ENCODE data around the gene WSCD1. TPM values are rescaled to one million over a fixed set of nuclear protein-coding genes. Genes with fewer than 3 reads are reported as not detected.

Gene WSCD1
- polyA plus RNA-seq, 4 donors, result 5.2 to 14.6 (median 12.8) TPM

- no peak for DNase-seq (ENCODE audit: low read depth in 4 of 4, low spot score in 3 of 4)
These were observed 14.4 kb downstream of the WSCD1 start for GRCh38 chr17:6084311-6085161.

DNA sequence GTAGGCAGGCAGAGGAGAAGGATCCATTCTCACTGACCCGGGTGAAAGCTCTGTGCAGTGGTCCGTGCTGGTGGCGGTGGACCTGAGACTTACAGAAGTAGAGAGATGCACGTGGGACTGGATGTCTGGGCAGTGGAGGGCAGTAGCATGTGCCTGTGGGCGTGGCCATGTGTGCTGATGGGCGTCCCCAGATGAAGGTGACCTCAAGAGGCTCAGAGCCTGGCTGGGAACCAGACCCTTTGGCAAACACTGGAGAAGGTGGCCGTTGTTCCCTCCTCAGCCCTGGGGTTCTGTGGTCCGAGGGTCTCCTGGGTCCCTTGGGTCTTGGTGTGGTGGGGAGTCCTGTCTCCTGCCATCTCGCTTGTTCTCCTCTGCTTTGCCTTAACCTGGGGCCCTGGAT is 15.6 kb downstream of the WSCD1 start:
- no peak for DNase-seq (ENCODE audit: low read depth in 4 of 4, low spot score in 3 of 4)

GRCh38 chr17:6086603-6087400 is 16.6 kb downstream of the WSCD1 start:
- no peak for DNase-seq (ENCODE audit: low read depth in 4 of 4, low spot score in 3 of 4)

GRCh38 chr17:6088141-6088540 is 18.0 kb downstream of the WSCD1 start:
- no peak for DNase-seq (ENCODE audit: low read depth in 4 of 4, low spot score in 3 of 4)

GRCh38 chr17:6090253-6090652 is 20.1 kb downstream of the WSCD1 start:
- DNase-seq (ENCODE audit: low read depth in 4 of 4, low spot score in 3 of 4), result no peak

- no peak for DNase-seq (ENCODE audit: low read depth in 4 of 4, low spot score in 3 of 4)
These were observed 22.2 kb downstream of the WSCD1 start for GRCh38 chr17:6092182-6092902.

DNA sequence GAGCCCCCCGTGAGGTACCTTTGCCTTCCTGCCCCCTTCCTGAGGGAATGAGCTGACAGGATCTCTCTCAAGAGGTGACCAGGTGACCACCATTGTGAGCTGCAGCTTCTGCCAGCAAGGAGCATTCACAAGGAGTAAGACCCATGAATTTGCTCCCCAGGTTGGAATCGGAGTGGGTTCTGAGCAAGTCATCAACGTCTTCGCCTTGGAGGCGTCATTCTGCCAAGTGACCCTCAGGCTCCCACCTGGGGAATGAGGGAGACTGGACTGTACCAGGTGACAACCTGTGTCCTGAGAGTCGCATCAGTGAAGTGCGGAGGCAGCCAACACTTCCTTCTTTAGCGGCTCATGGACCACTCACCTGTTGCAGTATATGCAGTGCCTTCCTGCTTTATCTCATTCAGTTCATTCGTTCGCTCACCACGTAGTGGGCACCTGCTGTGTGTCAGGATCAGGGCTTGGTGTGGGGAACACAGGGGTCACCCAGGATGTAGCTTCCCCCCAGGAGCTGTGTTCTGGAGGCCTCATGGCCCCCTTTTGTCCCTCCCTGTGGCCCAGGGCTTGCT is 22.8 kb downstream of the WSCD1 start:
- no peak for DNase-seq (ENCODE audit: low read depth in 4 of 4, low spot score in 3 of 4)

- no peak for DNase-seq (ENCODE audit: low read depth in 4 of 4, low spot score in 3 of 4)
These were observed 24.3 kb downstream of the WSCD1 start for GRCh38 chr17:6094453-6094852.

GRCh38 chr17:6094926-6095325 is 24.7 kb downstream of the WSCD1 start:
- DNase-seq (ENCODE audit: low read depth in 4 of 4, low spot score in 3 of 4), result no peak

DNA sequence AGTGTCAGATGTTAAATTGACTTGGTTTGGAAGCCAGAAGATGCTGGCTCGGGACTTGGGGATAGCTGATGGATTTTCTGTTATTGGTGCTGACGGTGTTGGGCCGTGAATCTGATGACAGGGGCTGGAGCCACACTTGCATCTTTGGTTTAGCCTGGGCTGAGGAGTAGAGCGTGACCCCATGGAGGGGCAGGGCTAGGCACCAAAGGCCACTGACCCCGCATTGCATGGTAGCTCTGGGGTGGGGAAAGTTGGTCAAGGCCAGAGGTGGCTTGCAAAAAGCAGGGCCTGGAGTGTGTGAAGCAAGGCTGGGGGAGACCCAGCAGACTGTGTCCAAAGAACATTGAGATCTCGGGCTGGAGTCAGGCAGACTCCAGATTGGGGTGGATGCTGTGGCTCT is 25.3 kb downstream of the WSCD1 start:
- no peak for DNase-seq (ENCODE audit: low read depth in 4 of 4, low spot score in 3 of 4)

DNA sequence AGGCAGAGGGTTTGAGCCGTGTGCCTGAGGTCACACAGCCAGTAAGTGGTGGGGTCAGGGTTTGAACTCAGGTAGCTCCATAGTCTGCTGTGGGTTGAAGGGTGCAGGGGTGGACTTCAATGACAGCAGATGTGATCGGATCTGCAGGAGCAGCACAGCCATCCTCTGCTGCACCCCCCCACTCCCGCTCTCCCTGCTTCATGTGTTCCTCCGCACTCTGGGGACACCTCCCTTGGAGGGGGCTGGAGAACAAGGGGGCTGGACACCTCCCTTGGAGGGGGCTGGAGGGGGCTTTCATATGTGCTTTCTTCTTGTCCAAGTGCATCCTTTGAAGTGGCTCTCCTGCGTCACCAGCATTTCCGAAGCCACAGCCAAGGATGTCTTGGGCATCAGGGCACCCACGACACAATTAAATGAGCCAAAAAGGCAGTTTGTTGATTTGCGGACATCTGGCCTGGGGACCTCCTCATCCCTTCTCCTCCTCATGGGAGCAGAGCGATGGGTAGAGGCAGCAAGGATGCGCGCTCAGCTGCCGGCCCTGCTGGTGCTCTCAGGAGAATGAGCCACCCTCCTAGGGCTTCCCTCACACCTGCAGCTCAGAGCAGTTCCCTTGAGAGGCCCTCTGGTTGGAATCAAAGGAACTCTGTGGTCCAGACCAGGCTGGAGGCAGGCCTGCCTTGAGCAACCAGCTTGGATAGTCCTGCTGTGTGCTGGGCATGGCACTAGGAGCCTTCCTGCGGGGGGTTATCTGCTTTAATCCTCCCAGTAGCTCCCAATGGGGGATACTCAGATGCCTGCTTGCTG is 26.2 kb downstream of the WSCD1 start:
- no peak for DNase-seq (ENCODE audit: low read depth in 4 of 4, low spot score in 3 of 4)

- no peak for DNase-seq (ENCODE audit: low read depth in 4 of 4, low spot score in 3 of 4)
These were observed 26.8 kb downstream of the WSCD1 start for GRCh38 chr17:6097005-6097279.

DNA sequence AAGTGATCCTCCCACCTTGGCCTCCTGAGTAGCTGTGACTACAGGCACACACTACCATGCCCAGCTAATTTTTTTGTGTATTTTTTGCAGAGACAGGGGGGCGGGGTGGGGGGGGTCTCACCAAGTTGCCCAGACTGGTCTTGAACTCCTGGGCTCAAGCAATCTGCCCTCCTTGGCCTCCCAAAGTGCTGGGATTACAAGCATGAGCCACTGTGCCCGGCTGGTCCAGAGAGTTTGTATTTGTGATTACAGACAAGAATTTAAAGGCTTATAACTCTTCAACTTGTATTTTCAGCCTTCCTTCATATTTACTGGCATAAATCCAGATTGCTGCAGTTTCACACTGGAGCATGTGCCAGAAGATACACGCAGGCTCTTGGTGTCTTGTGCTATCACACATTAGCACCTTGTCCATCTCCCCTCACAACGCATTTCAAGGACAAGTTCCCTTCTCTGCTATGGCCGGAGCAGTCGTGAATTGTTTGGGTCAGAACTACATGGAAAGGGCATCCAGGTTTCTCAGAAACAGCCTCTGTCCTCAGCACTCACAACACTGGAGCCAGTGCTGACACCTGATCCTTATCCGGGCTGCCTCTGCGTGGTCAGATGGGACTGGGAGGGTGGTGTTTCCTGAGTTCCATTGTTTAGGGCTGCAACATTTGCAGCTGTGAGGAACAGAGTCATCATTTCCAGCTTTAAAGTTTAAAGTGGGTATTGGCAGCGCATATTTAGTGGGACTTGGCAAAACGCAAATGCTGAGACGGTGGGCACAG is 28.1 kb downstream of the WSCD1 start:
- DNase-seq (ENCODE audit: low read depth in 4 of 4, low spot score in 3 of 4), result peak in 2 of 4 donors; percentile 10 to 21

DNA sequence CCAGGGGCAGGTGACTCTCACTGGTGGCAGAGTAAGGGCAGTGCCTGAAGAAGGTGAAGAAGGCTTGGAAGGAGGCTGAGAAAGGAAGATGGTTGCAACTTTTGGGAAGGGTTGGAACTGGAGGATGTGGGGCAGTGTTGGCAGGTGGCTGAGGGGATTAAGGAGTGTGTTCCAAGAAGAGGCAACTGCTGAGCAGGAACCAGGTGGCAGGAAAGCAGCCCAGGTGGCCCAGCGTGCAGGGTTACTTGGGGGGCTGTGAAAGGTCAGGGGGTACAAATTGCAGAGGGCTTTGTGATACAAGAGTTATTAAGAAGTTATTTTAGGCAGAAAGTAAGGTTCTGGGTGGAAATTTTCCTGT is 28.6 kb downstream of the WSCD1 start:
- DNase-seq (ENCODE audit: low read depth in 4 of 4, low spot score in 3 of 4), result no peak

GRCh38 chr17:6099492-6099891 is 29.3 kb downstream of the WSCD1 start:
- no peak for DNase-seq (ENCODE audit: low read depth in 4 of 4, low spot score in 3 of 4)

GRCh38 chr17:6100146-6100545 is 30.0 kb downstream of the WSCD1 start:
- DNase-seq (ENCODE audit: low read depth in 4 of 4, low spot score in 3 of 4), result no peak

DNA sequence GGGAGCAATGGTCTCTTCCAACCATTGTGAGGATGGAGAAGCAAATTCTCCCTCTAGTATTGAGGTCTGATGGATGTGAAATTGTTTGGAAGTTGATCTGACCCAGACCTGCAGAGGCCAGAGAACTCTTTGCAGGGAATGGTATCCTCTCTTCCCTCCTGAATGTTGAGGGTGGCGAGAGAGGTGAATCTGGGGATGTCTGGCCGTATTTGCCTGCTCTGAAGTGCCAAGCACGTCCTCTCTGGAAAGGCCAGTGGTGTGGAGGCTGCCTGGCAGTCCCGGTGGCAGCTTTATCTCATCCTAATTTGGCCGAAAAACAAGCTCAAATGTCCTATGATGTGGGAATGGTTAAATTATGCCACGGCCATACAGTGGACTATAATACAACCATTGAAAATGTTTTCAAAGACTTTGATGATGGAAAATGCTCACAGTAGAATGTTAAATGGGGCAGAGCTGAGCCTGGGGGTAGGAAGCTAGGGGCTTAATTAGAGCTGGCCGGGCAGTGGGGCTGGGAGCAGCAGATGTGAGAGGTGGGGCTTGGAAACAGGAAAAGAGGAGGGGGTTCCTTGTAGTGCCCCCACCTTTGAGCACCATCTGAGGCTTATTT is 30.8 kb downstream of the WSCD1 start:
- DNase-seq (ENCODE audit: low read depth in 4 of 4, low spot score in 3 of 4), result no peak

DNA sequence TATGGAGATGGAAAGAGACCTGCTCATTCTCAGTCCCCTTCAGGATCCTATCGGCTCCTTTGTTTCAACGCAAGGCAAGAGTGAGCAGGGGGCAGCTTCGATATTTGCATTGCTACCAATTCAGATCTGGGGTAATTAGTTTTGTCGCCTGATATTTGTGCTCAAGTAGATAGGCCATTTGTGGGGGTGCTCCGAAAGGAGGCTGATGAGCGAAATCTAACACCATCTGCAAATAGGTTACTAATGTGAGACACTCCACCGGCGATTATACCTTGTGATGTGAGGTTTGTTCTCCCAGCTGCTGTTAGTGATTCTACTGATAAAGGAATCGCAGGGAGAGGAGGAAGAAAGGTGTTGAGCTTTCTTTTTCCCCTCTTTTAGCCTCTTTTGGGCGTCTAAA is 31.5 kb downstream of the WSCD1 start:
- DNase-seq (ENCODE audit: low read depth in 4 of 4, low spot score in 3 of 4), result no peak

DNA sequence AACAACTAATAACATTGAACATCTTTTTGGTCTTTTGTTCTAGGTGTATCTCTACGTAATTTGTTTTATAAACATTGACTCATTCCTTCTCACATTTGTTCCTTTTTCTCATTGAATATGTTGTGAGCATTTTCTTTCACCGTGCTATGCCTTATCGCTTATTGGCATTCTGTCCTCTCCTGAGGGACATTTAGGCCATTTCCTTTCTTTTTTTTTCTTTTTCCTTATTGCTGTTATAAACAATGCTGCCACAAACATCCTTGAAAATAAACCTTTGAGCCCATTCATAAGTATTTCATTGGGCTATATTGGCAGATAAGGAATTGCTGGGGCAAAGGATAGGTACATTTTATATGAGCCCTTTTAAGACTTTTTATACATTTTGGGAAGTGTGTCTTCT is 32.4 kb downstream of the WSCD1 start:
- DNase-seq (ENCODE audit: low read depth in 4 of 4, low spot score in 3 of 4), result no peak
